CD14-positive monocyte (primary cell): Measurements from ENCODE around the gene TUT7. TPM values are rescaled to one million over a fixed set of nuclear protein-coding genes. Genes with fewer than 3 reads are reported as not detected.
"Not testable (repeated sequence)": the region's sequence is repeated elsewhere in the genome, so short reads cannot be mapped to it uniquely, and the experiment has no call there.

Experiments
- DNase-seq, 3 donors: peaks; one replicate each; pipeline ENCODE4 v3.0.0-alpha.2; 2011 to 2022
- H2AFZ ChIP-seq: 2 replicates; pipeline ENCODE4 v1.6.0; 2012; ENCODE audit warnings: mild to moderate bottlenecking, low read depth, low read length, inconsistent platforms; ENCODE audit not compliant: insufficient read depth, poor library complexity, severe bottlenecking
- H3K27ac ChIP-seq, 2 donors: 1 replicate in 1 of 2; 2 replicates in 1 of 2; pipeline ENCODE4 v1.5.1; 2012 to 2013; ENCODE audit warnings: low read length in 2 of 2, control low read depth in 1 of 2, inconsistent platforms in 1 of 2, low read depth in 1 of 2, mild to moderate bottlenecking in 1 of 2
- H3K27me3 ChIP-seq, 2 donors: one replicate each; pipeline versions ENCODE4 v1.6.0 to v1.6.1; 2011 to 2013; ENCODE audit warnings: low read length in 2 of 2; ENCODE audit not compliant: control insufficient read depth in 2 of 2, insufficient read depth in 2 of 2
- H3K36me3 ChIP-seq, 2 donors: replicated peaks in 1 of 2; 1 replicate in 1 of 2; 2 replicates in 1 of 2; pipeline versions ENCODE4 v1.5.1 to v1.6.1; 2012 to 2013; ENCODE audit warnings: low read length in 2 of 2, control low read depth in 1 of 2, inconsistent platforms in 1 of 2, mild to moderate bottlenecking in 1 of 2; ENCODE audit not compliant: insufficient read depth in 2 of 2, control insufficient read depth in 1 of 2
- H3K4me1 ChIP-seq, 2 donors: 1 replicate in 1 of 2; 2 replicates in 1 of 2; pipeline versions ENCODE4 v1.5.1 to v1.6.1; 2012 to 2013; ENCODE audit warnings: low read length in 2 of 2, control low read depth in 1 of 2, inconsistent platforms in 1 of 2, mild to moderate bottlenecking in 1 of 2, moderate library complexity in 1 of 2; ENCODE audit not compliant: insufficient read depth in 2 of 2, control insufficient read depth in 1 of 2
- H3K4me2 ChIP-seq: replicated peaks from 2 replicates; pipeline ENCODE3; 2012; ENCODE audit warnings: low read length, moderate library complexity, mild to moderate bottlenecking; ENCODE audit not compliant: poor library complexity, severe bottlenecking; ENCODE audit errors: extremely low read depth
- H3K4me3 ChIP-seq, 3 experiments: fragments of 200-600 bp in 1 of 3; sonication (generic) in 1 of 3; replicated peaks in 1 of 3; 1 replicate in 2 of 3; 2 replicates in 1 of 3; pipeline ENCODE4 v1.5.1; 2011 to 2013; ENCODE audit warnings: low read length in 3 of 3, mild to moderate bottlenecking in 3 of 3, control low read depth in 2 of 3, low read depth in 2 of 3, inconsistent platforms in 1 of 3, moderate library complexity in 1 of 3
- H3K79me2 ChIP-seq: 2 replicates; pipeline ENCODE4 v1.6.0; 2012; ENCODE audit warnings: mild to moderate bottlenecking, control low read depth, inconsistent platforms, low read length, moderate library complexity; ENCODE audit not compliant: insufficient read depth
- H3K9ac ChIP-seq: 2 replicates; pipeline ENCODE4 v1.6.0; 2017; ENCODE audit warnings: low read length, mild to moderate bottlenecking; ENCODE audit not compliant: insufficient read depth, poor library complexity, severe bottlenecking
- H3K9me3 ChIP-seq, 2 donors: replicated peaks in 1 of 2; 1 replicate in 1 of 2; 2 replicates in 1 of 2; pipeline versions ENCODE4 v1.5.1 to v1.6.1; 2012 to 2013; ENCODE audit warnings: low read length in 2 of 2, control low read depth in 1 of 2; ENCODE audit not compliant: control insufficient read depth in 1 of 2, insufficient read depth in 1 of 2
- H4K20me1 ChIP-seq: 2 replicates; pipeline ENCODE4 v1.6.0; 2012; ENCODE audit warnings: mild to moderate bottlenecking, low read length, control low read depth, moderate library complexity; ENCODE audit not compliant: insufficient read depth
- H3K27ac Mint-ChIP-seq, 7 donors: one replicate each; pipeline ENCODE4 v1.8.0; 2020; ENCODE audit warnings: mild to moderate bottlenecking in 7 of 7, mixed read lengths in 7 of 7, moderate library complexity in 6 of 7, inconsistent platforms in 2 of 7
- H3K27me3 Mint-ChIP-seq, 3 donors: one replicate each; pipeline ENCODE4 v1.8.0; 2021 to 2022; ENCODE audit warnings: low read depth in 3 of 3, mild to moderate bottlenecking in 3 of 3, mixed read lengths in 3 of 3, moderate library complexity in 3 of 3, inconsistent platforms in 1 of 3
- H3K36me3 Mint-ChIP-seq, 2 donors: one replicate each; pipeline ENCODE4 v1.8.0; 2020; ENCODE audit warnings: mixed read lengths in 2 of 2, inconsistent platforms in 1 of 2, mild to moderate bottlenecking in 1 of 2
- H3K4me1 Mint-ChIP-seq: one replicate; pipeline ENCODE4 v1.8.0; 2020; ENCODE audit warnings: mild to moderate bottlenecking, mixed read lengths
- H3K4me3 Mint-ChIP-seq, 2 donors: one replicate each; pipeline ENCODE4 v1.8.0; 2020; ENCODE audit warnings: mild to moderate bottlenecking in 2 of 2, mixed read lengths in 2 of 2, moderate library complexity in 1 of 2
- H3K9me3 Mint-ChIP-seq, 7 donors: one replicate each; pipeline ENCODE4 v1.8.0; 2020 to 2022; ENCODE audit warnings: mixed read lengths in 7 of 7, mild to moderate bottlenecking in 6 of 7, moderate library complexity in 6 of 7, inconsistent platforms in 2 of 7
- WGBS: methylation state at CpG from one replicate; pipeline ENCODE4 v1.1.5; 2013; ENCODE audit warnings: missing lambda C conversion rate; ENCODE audit not compliant: insufficient coverage; 5-methylcytosine and 5-hydroxymethylcytosine counted together
- intact Hi-C, 2 donors: fragments of 100-400 bp; cut with micrococcal nuclease; formaldehyde crosslinking; loops; one replicate each; pipeline versions ENCODE4 v1.15.0 to v1.15.1; 2023
- polyA plus RNA-seq, 3 donors: library from polyadenylated mRNA; depleted of rRNA in 1 of 3; unstranded in 2 of 3; stranded (reverse) in 1 of 3; fragments of 300-500 nt in 2 of 3; fragments of >200 nt in 1 of 3; fragmentation: Illumina TruSeq in 2 of 3; gene quantifications; 1 replicate in 2 of 3; 2 replicates in 1 of 3; pipeline ENCODE4 v1.2.3, GENCODE V29; 2012 to 2021
- TF ChIP-seq, protein P1 (sequence below): fragments of 200-600 bp; IDR thresholded peaks from one replicate; pipeline ENCODE4 v1.8.0; 2022; ENCODE audit warnings: antibody characterized with exemption, mild to moderate bottlenecking

Gene TUT7
- polyA plus RNA-seq, 3 donors: 14.2 to 51.6 (median 27.9) TPM

- intact Hi-C loops: no loop called here
- DNase-seq: no peak
- Histone ChIP-seq H3K4me3 (no peak overlapping the region), H3K4me1 (no peaks in the 10 kb centered on the region), H3K9me3 (no peaks in the 10 kb centered on the region), H2AFZ (no peak overlapping the region), H3K36me3 (peaks cover 100% of the 10 kb centered on the region in 2 donors), H3K9ac (no peak overlapping the region), H3K27me3 (no peaks in the 10 kb centered on the region), H3K27ac (no peak overlapping the region), H3K4me2 (no peak overlapping the region), H3K79me2 (no peaks in the 10 kb centered on the region), H4K20me1 (peaks cover 100% of the 10 kb centered on the region)
- TF ChIP-seq, protein P1, sequence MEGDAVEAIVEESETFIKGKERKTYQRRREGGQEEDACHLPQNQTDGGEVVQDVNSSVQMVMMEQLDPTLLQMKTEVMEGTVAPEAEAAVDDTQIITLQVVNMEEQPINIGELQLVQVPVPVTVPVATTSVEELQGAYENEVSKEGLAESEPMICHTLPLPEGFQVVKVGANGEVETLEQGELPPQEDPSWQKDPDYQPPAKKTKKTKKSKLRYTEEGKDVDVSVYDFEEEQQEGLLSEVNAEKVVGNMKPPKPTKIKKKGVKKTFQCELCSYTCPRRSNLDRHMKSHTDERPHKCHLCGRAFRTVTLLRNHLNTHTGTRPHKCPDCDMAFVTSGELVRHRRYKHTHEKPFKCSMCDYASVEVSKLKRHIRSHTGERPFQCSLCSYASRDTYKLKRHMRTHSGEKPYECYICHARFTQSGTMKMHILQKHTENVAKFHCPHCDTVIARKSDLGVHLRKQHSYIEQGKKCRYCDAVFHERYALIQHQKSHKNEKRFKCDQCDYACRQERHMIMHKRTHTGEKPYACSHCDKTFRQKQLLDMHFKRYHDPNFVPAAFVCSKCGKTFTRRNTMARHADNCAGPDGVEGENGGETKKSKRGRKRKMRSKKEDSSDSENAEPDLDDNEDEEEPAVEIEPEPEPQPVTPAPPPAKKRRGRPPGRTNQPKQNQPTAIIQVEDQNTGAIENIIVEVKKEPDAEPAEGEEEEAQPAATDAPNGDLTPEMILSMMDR: no peak
- Mint-ChIP-seq H3K27me3 (no peaks in the 10 kb centered on the region), H3K27ac (no peak overlapping the region), H3K4me1 (no peaks in the 10 kb centered on the region), H3K9me3 (peaks cover 0 to 3% (median 0%) of the 10 kb centered on the region in 7 donors), H3K36me3 (peaks cover 84 to 96% of the 10 kb centered on the region in 2 donors), H3K4me3 (no peak overlapping the region)
- WGBS: 88% methylated on average over 1 of the region's 2 CpGs
Observed at GRCh38 chr9:86300701-86301100, 53.5 kb downstream of the TUT7 start.

DNA sequence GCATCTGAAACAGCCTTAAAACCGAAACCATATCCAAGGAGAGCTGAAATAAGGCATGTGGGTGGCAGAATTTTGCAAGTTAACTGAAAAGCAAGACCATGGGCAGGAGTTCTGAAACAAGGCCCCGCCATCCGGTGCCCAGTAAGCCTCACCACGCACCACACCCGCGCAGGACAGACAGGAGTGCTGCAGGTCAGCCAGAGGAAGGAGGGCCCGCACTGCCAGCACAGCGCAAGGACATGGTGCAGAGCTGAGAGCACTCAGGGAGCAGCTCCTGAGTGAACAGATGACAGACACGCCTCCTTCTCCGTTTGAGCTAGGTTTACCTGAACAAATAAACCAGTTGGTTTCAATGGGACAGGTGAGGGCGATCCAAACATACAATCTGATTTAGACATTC, 55.3 kb downstream of the TUT7 start:
- Histone ChIP-seq H3K36me3 (peaks cover 93 to 97% of the 10 kb centered on the region in 2 donors), H3K4me1 (no peaks in the 10 kb centered on the region), H3K27me3 (no peaks in the 10 kb centered on the region), H3K79me2 (no peaks in the 10 kb centered on the region), H2AFZ (no peak overlapping the region), H3K9ac (no peak overlapping the region), H3K4me2 (no peak overlapping the region), H3K4me3 (no peak overlapping the region), H3K9me3 (no peaks in the 10 kb centered on the region), H4K20me1 (peaks cover 92% of the 10 kb centered on the region), H3K27ac (no peak overlapping the region)
- no peak for DNase-seq
- 90% methylated on average over 11 of the region's 11 CpGs for WGBS
- peak overlapping the region in 3 of 7 donors; percentile 9 to 31 (median 22) for H3K27ac Mint-ChIP-seq
- peaks cover 79 to 90% of the 10 kb centered on the region in 2 donors for H3K36me3 Mint-ChIP-seq
- TF ChIP-seq, protein P1: no peak
- peaks cover 0 to 3% (median 0%) of the 10 kb centered on the region in 7 donors for H3K9me3 Mint-ChIP-seq
- intact Hi-C loops: no loop called here
- H3K4me3 Mint-ChIP-seq: no peak overlapping the region
- no peaks in the 10 kb centered on the region for H3K4me1 Mint-ChIP-seq
- no peaks in the 10 kb centered on the region for H3K27me3 Mint-ChIP-seq

DNA sequence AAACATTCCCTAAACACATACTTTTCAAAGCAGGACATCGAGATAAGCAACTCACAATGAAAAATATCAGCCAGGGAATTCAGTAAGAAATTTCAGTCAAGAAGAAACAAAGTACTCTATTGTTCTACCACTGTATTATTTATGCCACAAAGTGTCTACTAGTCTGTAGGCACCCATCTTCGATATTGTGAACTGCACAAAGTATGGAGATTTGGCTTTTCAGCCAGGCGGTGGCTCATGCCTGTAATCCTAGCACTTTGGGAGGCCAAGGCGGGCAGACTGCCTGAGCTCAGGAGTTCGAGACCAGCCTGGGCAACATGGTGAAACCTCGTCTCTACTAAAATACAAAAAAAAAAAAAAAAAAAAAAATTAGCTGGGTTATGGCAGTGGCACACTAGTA, 63.9 kb downstream of the TUT7 start:
- Histone ChIP-seq H3K36me3 (peaks cover 64 to 87% of the 10 kb centered on the region in 2 donors), H4K20me1 (peaks cover 75% of the 10 kb centered on the region), H3K27ac (peak overlapping the region in 1 of 2 donors; percentile 14)
- H3K36me3 Mint-ChIP-seq: peaks cover 57 to 78% of the 10 kb centered on the region in 2 donors
- H3K9ac ChIP-seq, H3K27me3 ChIP-seq, H3K4me1 ChIP-seq, H2AFZ ChIP-seq, H3K4me2 ChIP-seq, H3K9me3 Mint-ChIP-seq, H3K4me3 Mint-ChIP-seq, H3K4me3 ChIP-seq, H3K27me3 Mint-ChIP-seq, H3K4me1 Mint-ChIP-seq, DNase-seq, H3K27ac Mint-ChIP-seq, H3K79me2 ChIP-seq, intact Hi-C loops, H3K9me3 ChIP-seq: not testable (repeated sequence)
- WGBS: 100% methylated on average over 2 of the region's 6 CpGs
